Fibroblast of the aortic adventitia (primary cell): ENCODE data around the gene PTPA. TPM values are rescaled to one million over a fixed set of nuclear protein-coding genes. Genes with fewer than 3 reads are reported as not detected.

Experiments used
- DNase-seq: peaks from one replicate; pipeline ENCODE4 v3.0.0-alpha.2; 2010; ENCODE audit warnings: low read depth
- H3K4me3 ChIP-seq: 2 replicates; pipeline ENCODE4 v1.5.1; 2011; ENCODE audit warnings: low read depth, mild to moderate bottlenecking, control low read depth, low read length, moderate library complexity
- CTCF ChIP-seq: IDR thresholded peaks from 2 replicates; pipeline ENCODE4 v1.5.1; 2011; ENCODE audit warnings: mild to moderate bottlenecking, low read length, control low read depth, inconsistent platforms; ENCODE audit not compliant: insufficient read depth
- total RNA-seq: library from RNA; depleted of rRNA; stranded (reverse); fragments of >200 nt; gene quantifications from 2 replicates; pipeline ENCODE4 v1.2.3, GENCODE V29; 2012; ENCODE audit warnings: low replicate concordance

PTPA gene
- 48.2 and 91.5 TPM in 2 replicates for total RNA-seq

- peak; percentile 92 for DNase-seq
- TF ChIP-seq CTCF, result no peak
- H3K4me3 ChIP-seq, result peak within 1 kb of the TSS; percentile 88
These were observed at the start of gene PTPA, which contains the start of gene CRAT for GRCh38 chr9:129110740-129111527. Gene PTPA, plus strand, starts transcription at chr9:129111415. Its CDS starts 186 bp downstream, at chr9:129111601. Gene CRAT, minus strand, starts transcription at chr9:129110793. Its CDS starts 284 bp downstream, at chr9:129110509.

- H3K4me3 ChIP-seq, result no peak overlapping the region
- no peak for TF ChIP-seq CTCF
- no peak for DNase-seq
These were observed 48.2 kb upstream of the PTPA start for GRCh38 chr9:129063061-129063460.

GRCh38 chr9:129064499-129064908, 46.7 kb upstream of the PTPA start:
- no peak overlapping the region for H3K4me3 ChIP-seq
- no peak for TF ChIP-seq CTCF
- no peak for DNase-seq

- TF ChIP-seq CTCF, result no peak
- H3K4me3 ChIP-seq, result no peak overlapping the region
- DNase-seq, result no peak
These were observed 43.1 kb upstream of the PTPA start for GRCh38 chr9:129068110-129068509.

- H3K4me3 ChIP-seq, result no peak overlapping the region
- no peak for TF ChIP-seq CTCF
- DNase-seq, result no peak
These were observed 42.0 kb upstream of the PTPA start for GRCh38 chr9:129068990-129069861.

GRCh38 chr9:129069862-129070641, 41.2 kb upstream of the PTPA start:
- H3K4me3 ChIP-seq, result no peak overlapping the region
- no peak for DNase-seq
- no peak for TF ChIP-seq CTCF
